CD4-positive, alpha-beta T cell (primary cell): Measurements from ENCODE around the gene KRTAP10-11. TPM values are rescaled to one million over a fixed set of nuclear protein-coding genes. Genes with fewer than 3 reads are reported as not detected.

ENCODE experiments used
- ATAC-seq: fragments of 200-7000 bp; cut with Tn5 transposase; one replicate; pipeline ENCODE4 v1.10.0; 2022; ENCODE audit warnings: mild to moderate bottlenecking; ENCODE audit not compliant: poor library complexity
- CTCF ChIA-PET: fragments of 350-600 bp; sonication (Branson Sonifier 250); formaldehyde crosslinking; loops from one replicate; lab custom pipeline; 2021; ENCODE audit warnings: antibody characterized with exemption, inconsistent platforms; lab: Charles Lee
- POLR2A ChIA-PET: fragments of 350-600 bp; sonication (Branson Sonifier 250); formaldehyde crosslinking; loops from one replicate; lab custom pipeline; 2021; ENCODE audit warnings: antibody characterized with exemption, inconsistent platforms; lab: Charles Lee
- DNase-seq, 14 experiments: peaks; one replicate each; pipeline ENCODE4 v3.0.0-alpha.2; 2013 to 2020; ENCODE audit warnings: mixed read lengths in 2 of 14
- H3K27ac ChIP-seq, 2 donors: one replicate each; pipeline versions ENCODE4 v1.5.1 to v1.7.0; 2013; ENCODE audit warnings: low read length in 2 of 2, low read depth in 1 of 2, mild to moderate bottlenecking in 1 of 2
- H3K27me3 ChIP-seq, 2 experiments: 1 replicate in 1 of 2; 2 replicates in 1 of 2; pipeline versions ENCODE4 v1.6.1 to v1.7.0; 2013; ENCODE audit warnings: low read length in 2 of 2, control low read depth in 1 of 2, mild to moderate bottlenecking in 1 of 2, moderate library complexity in 1 of 2; ENCODE audit not compliant: insufficient read depth in 2 of 2, control insufficient read depth in 1 of 2
- H3K36me3 ChIP-seq: one replicate; pipeline ENCODE4 v1.6.1; 2013; ENCODE audit warnings: low read length, control low read depth; ENCODE audit not compliant: insufficient read depth
- H3K4me1 ChIP-seq: one replicate; pipeline ENCODE4 v1.6.1; 2013; ENCODE audit warnings: low read length, control low read depth; ENCODE audit not compliant: insufficient read depth
- H3K4me3 ChIP-seq: one replicate; pipeline ENCODE4 v1.5.1; 2013; ENCODE audit warnings: mild to moderate bottlenecking, low read length, moderate library complexity
- H3K9me3 ChIP-seq, 2 experiments: 1 replicate in 1 of 2; 2 replicates in 1 of 2; pipeline versions ENCODE4 v1.6.1 to v1.7.0; 2013; ENCODE audit warnings: low read length in 2 of 2, mild to moderate bottlenecking in 2 of 2, control low read depth in 1 of 2, moderate library complexity in 1 of 2; ENCODE audit not compliant: control insufficient read depth in 1 of 2, insufficient read depth in 1 of 2
- H3K27ac Mint-ChIP-seq: one replicate; pipeline ENCODE4 v1.8.0; 2020; ENCODE audit warnings: mixed read lengths
- H3K27me3 Mint-ChIP-seq: one replicate; pipeline ENCODE4 v1.8.0; 2021; ENCODE audit warnings: mixed read lengths
- H3K36me3 Mint-ChIP-seq: one replicate; pipeline ENCODE4 v1.8.0; 2021; ENCODE audit warnings: low read depth, mixed read lengths
- H3K4me1 Mint-ChIP-seq: one replicate; pipeline ENCODE4 v1.8.0; 2021; ENCODE audit warnings: low read depth, mixed read lengths
- H3K4me3 Mint-ChIP-seq: one replicate; pipeline ENCODE4 v1.8.0; 2020; ENCODE audit warnings: mild to moderate bottlenecking, mixed read lengths
- H3K9me3 Mint-ChIP-seq: one replicate; pipeline ENCODE4 v1.8.0; 2020; ENCODE audit warnings: mixed read lengths
- intact Hi-C, 2 experiments: fragments of 100-400 bp; cut with DNase I in 1 of 2; cut with micrococcal nuclease in 1 of 2; formaldehyde crosslinking; loops; one replicate each; pipeline versions ENCODE4 v1.15.1 to v1.9.0; 2023 to 2025; cut with DNase I, micrococcal nuclease
- total RNA-seq, 174 experiments: library from RNA in 2 of 174; stranded (reverse) in 2 of 174; gene quantifications; one replicate each; pipeline ENCODE4 v1.2.3 and lab custom pipeline; 2021 to 2026
- TF ChIP-seq, protein P1 (sequence below): fragments of 200-600 bp; IDR thresholded peaks from one replicate; pipeline ENCODE4 v1.8.0; 2022; ENCODE audit warnings: antibody characterized with exemption, mild to moderate bottlenecking

Gene KRTAP10-11
- total RNA-seq, 2 experiments from 2014 or later: not detected

DNA sequence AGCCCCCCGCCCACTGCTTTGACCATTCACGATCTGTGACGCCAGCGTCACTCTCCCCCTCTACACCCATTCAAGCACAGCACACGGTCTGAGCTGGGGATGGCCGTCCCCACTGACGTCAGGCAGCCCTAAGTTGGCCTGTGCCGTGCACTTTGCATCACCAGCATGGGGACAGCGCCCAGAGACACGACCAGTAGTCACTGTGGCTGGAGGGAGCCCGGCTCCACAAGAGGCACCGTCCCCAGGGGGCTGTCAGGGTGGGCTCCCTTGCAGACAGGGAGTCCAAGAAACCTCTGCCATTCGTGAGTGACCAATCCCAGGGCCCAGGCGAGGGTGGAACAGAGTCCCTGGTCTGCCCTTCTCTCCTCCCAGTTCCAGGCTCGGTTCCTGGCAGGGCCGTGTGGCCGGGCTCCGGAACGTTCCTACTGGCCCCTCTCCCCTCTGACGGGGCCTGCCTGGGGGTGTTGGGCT, 32.0 kb upstream of the KRTAP10-11 start:
- H3K4me1 Mint-ChIP-seq: peaks cover 36% of the 10 kb centered on the region
- H3K9me3 Mint-ChIP-seq: peaks cover 9% of the 10 kb centered on the region
- H3K27me3 Mint-ChIP-seq: no peaks in the 10 kb centered on the region
- peak overlapping the region; percentile 38 for H3K27ac Mint-ChIP-seq
- H3K4me3 Mint-ChIP-seq: no peak overlapping the region
- Histone ChIP-seq H3K4me3 (no peak overlapping the region), H3K27ac (no peak overlapping the region), H3K36me3 (no peaks in the 10 kb centered on the region), H3K9me3 (peaks cover 22 to 27% of the 10 kb centered on the region in 2 experiments), H3K4me1 (peaks cover 37% of the 10 kb centered on the region), H3K27me3 (no peaks in the 10 kb centered on the region)
- peaks cover 8% of the 10 kb centered on the region for H3K36me3 Mint-ChIP-seq
- POLR2A ChIA-PET: no interaction called here
- intact Hi-C loops: loop anchor here in 1 of 2 experiments (10.0 kb wide), 1 partner anchor 69 kb away; the partner anchor contains the start of gene KRTAP10-1
- CTCF ChIA-PET: no interaction called here
- TF ChIP-seq, protein P1, sequence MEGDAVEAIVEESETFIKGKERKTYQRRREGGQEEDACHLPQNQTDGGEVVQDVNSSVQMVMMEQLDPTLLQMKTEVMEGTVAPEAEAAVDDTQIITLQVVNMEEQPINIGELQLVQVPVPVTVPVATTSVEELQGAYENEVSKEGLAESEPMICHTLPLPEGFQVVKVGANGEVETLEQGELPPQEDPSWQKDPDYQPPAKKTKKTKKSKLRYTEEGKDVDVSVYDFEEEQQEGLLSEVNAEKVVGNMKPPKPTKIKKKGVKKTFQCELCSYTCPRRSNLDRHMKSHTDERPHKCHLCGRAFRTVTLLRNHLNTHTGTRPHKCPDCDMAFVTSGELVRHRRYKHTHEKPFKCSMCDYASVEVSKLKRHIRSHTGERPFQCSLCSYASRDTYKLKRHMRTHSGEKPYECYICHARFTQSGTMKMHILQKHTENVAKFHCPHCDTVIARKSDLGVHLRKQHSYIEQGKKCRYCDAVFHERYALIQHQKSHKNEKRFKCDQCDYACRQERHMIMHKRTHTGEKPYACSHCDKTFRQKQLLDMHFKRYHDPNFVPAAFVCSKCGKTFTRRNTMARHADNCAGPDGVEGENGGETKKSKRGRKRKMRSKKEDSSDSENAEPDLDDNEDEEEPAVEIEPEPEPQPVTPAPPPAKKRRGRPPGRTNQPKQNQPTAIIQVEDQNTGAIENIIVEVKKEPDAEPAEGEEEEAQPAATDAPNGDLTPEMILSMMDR: no peak
- ATAC-seq (no peak), DNase-seq (no peak)

DNA sequence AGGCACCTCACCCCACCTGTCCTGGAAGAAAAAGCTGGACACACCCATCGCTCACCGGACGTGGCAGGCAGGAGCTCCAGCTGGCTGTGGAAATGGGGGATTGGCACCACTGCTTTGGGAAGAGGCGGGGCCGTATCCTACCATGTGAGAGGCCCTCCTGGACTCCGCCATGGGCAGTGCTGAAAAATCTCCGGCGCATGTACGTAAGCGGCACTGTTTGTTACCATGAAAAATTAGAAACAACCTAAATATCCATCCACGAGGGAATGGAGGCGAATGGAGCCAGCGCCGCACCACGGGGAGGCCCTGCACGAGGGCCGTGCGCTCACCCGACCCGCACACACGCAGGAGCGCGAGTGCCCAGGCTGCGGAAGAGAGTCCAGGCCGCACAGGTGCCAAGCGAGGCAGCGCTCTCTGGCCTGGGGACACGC, 31.2 kb upstream of the KRTAP10-11 start:
- no peak overlapping the region for H3K4me3 ChIP-seq
- no peaks in the 10 kb centered on the region for H3K36me3 ChIP-seq
- H3K27me3 ChIP-seq: no peaks in the 10 kb centered on the region
- peaks cover 22 to 25% of the 10 kb centered on the region in 2 experiments for H3K9me3 ChIP-seq
- peak overlapping the region; percentile 38 for H3K27ac Mint-ChIP-seq
- H3K27me3 Mint-ChIP-seq: no peaks in the 10 kb centered on the region
- intact Hi-C loops: loop anchor here (5.0 to 10.0 kb wide), 3 partner anchors 37 to 107 kb away; partner anchors contain the start of genes KRTAP10-1 (in 1 of the 2) and KRTAP12-4 (in 1 of the 2)
- ATAC-seq (no peak), DNase-seq (no peak)
- TF ChIP-seq, protein P1: no peak
- POLR2A ChIA-PET: no interaction called here
- CTCF ChIA-PET: no interaction called here
- H3K27ac ChIP-seq: no peak overlapping the region
- no peak overlapping the region for H3K4me3 Mint-ChIP-seq
- peaks cover 15% of the 10 kb centered on the region for H3K36me3 Mint-ChIP-seq
- H3K9me3 Mint-ChIP-seq: peaks cover 10% of the 10 kb centered on the region
- H3K4me1 Mint-ChIP-seq: peaks cover 44% of the 10 kb centered on the region
- peaks cover 42% of the 10 kb centered on the region for H3K4me1 ChIP-seq

DNA sequence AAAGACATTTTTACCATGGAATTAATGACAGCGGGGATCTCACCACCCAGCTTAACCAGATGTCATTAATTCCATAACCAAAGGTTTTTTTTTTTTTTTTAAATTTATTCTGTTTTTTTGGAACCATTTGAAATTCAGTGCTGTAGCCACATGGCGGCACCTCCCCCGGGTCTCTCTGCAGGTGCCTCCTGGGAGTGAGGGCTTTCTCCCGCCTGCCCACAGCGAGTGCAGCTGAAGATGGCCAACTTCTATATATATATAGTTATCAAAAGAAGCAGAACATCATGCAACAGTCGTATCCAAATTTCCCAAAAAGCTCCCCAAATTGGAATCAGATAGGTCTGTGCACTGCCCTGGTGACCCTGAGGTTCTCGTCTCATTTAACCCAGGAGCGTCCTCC, 30.7 kb upstream of the KRTAP10-11 start:
- no peak for ATAC-seq

More for the DNA sequence above, 30.7 kb upstream of the KRTAP10-11 start:
- Mint-ChIP-seq H3K4me1 (peaks cover 48% of the 10 kb centered on the region), H3K27ac (no peak overlapping the region), H3K27me3 (no peaks in the 10 kb centered on the region), H3K36me3 (peaks cover 19% of the 10 kb centered on the region), H3K4me3 (no peak overlapping the region), H3K9me3 (peaks cover 12% of the 10 kb centered on the region)
- POLR2A ChIA-PET: no interaction called here
- CTCF ChIA-PET: no interaction called here
- H3K4me3 ChIP-seq: no peak overlapping the region
- intact Hi-C loops: loop anchor here (5.0 to 10.0 kb wide), 3 partner anchors 37 to 107 kb away; partner anchors contain the start of genes KRTAP10-1 (in 1 of the 2) and KRTAP12-4 (in 1 of the 2)
- DNase-seq: no peak
- H3K4me1 ChIP-seq: peaks cover 42% of the 10 kb centered on the region
- TF ChIP-seq, protein P1: no peak
- H3K27ac ChIP-seq: no peak overlapping the region
- H3K36me3 ChIP-seq: no peaks in the 10 kb centered on the region
- H3K9me3 ChIP-seq: peaks cover 20 to 21% of the 10 kb centered on the region in 2 experiments
- H3K27me3 ChIP-seq: no peaks in the 10 kb centered on the region
